Astrocyte of the spinal cord (primary cell): ENCODE data around the gene SPR.

Experiments used
- DNase-seq: peaks from one replicate; pipeline ENCODE4 v3.0.0; 2011; ENCODE audit warnings: low read depth, low spot score
- H3K4me3 ChIP-seq: 2 replicates; pipeline ENCODE4 v1.5.1; 2011; ENCODE audit warnings: low read depth, mild to moderate bottlenecking, low read length, moderate library complexity
- in situ Hi-C: cut with HindIII; loops from 2 replicates; pipeline ENCODE4 v1.10.0; 2017; ENCODE audit warnings: low sequenced_read_pairs
- TF ChIP-seq, protein P1 (sequence below): IDR thresholded peaks from 2 replicates; pipeline ENCODE4 v1.5.1; 2012; ENCODE audit warnings: low read depth, mild to moderate bottlenecking, low read length, inconsistent platforms

Gene SPR

GRCh38 chr2:72893594-72894319 lies 6.5 kb downstream of the SPR start:
- in situ Hi-C loops, result no loop called here
- TF ChIP-seq, protein P1, sequence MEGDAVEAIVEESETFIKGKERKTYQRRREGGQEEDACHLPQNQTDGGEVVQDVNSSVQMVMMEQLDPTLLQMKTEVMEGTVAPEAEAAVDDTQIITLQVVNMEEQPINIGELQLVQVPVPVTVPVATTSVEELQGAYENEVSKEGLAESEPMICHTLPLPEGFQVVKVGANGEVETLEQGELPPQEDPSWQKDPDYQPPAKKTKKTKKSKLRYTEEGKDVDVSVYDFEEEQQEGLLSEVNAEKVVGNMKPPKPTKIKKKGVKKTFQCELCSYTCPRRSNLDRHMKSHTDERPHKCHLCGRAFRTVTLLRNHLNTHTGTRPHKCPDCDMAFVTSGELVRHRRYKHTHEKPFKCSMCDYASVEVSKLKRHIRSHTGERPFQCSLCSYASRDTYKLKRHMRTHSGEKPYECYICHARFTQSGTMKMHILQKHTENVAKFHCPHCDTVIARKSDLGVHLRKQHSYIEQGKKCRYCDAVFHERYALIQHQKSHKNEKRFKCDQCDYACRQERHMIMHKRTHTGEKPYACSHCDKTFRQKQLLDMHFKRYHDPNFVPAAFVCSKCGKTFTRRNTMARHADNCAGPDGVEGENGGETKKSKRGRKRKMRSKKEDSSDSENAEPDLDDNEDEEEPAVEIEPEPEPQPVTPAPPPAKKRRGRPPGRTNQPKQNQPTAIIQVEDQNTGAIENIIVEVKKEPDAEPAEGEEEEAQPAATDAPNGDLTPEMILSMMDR, result peak; percentile 85
- peak; percentile 66 for DNase-seq
- no peak overlapping the region for H3K4me3 ChIP-seq

GRCh38 chr2:72894514-72894913 lies 7.3 kb downstream of the SPR start:
- TF ChIP-seq, protein P1, result no peak
- DNase-seq, result no peak
- in situ Hi-C loops, result no loop called here
- no peak overlapping the region for H3K4me3 ChIP-seq

- in situ Hi-C loops, result no loop called here
- no peak for DNase-seq
- TF ChIP-seq, protein P1, result no peak
- no peak overlapping the region for H3K4me3 ChIP-seq
Observed at GRCh38 chr2:72895154-72895553, 7.9 kb downstream of the SPR start.

- no peak overlapping the region for H3K4me3 ChIP-seq
- in situ Hi-C loops, result no loop called here
- no peak for DNase-seq
- TF ChIP-seq, protein P1, result no peak
Observed at GRCh38 chr2:72895759-72896281, 8.6 kb downstream of the SPR start.

DNA sequence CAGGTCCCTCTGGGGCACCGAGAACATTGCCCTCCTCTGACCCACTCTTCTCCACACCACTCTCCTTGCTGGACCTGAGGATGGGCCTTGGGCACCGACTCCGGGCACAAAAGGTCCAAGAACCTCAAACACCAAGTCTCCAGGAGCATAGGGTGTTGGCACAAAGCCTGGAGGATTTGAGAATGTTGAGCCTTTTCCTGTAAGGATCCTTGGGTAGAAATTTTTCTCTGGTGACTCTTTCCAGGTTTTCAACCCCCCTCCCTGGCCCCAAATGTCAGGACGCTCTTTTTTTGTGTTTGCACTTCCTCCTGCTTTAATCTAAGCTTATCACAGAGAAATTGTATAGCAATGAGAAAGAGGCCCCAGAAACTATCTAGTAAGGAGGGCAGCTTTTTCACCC lies 9.2 kb downstream of the SPR start:
- DNase-seq, result no peak
- in situ Hi-C loops, result no loop called here
- TF ChIP-seq, protein P1, result no peak
- no peak overlapping the region for H3K4me3 ChIP-seq

DNA sequence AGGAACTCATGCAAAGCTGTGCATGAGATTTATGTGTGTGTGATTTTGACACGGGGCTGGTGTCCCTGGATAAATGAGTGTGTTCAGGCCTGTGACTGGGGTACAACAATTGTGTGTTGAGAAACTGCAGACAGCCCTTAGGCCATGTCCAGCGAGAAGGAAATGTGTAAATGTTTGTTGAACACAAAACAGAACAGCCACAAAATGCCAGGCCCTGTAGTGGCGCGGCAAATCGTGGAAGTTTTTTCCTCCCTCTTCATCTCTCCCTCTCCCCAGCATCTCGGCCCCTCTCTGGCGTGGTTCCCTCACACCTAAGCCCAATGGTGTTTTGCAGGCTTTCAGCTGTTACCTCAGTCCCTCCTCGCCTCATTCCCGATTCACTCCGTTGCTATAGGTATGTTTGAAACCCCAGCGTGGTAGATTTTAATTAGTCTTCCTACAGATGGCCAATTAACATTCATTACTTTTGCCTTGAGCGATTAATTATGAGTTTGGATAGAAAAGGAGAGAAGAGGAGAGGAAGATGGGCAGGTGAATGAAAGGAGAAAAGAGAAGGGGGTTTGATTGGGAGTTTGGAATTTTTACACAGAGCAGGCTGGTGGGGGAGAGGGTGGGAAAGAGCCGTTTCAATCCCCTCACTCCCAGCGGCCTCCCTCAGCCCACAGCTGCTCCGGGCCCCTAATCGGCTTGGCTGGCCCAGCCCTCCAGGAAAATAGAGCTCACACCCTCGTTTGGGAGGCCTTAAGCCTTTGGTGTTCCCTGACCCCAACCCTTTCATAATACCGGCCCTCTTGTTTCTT lies 10.8 kb downstream of the SPR start:
- in situ Hi-C loops, result no loop called here
- DNase-seq, result no peak
- TF ChIP-seq, protein P1, result no peak
- H3K4me3 ChIP-seq, result no peak overlapping the region
